GM23338 (cell line): ENCODE measurements around the gene FANCB. TPM values are rescaled to one million over a fixed set of nuclear protein-coding genes. Genes with fewer than 3 reads are reported as not detected.

Experiments used
- ATAC-seq: fragments of 200-7000 bp; cut with Tn5 transposase; 3 replicates; pipeline ENCODE4 v1.9.1; 2020
- DNase-seq: peaks from one replicate; pipeline ENCODE4 v3.0.0-alpha.2; 2015; ENCODE audit warnings: low spot score
- H2AFZ ChIP-seq: fragments of 200-600 bp; sonication (generic); 2 replicates; pipeline ENCODE4 v1.8.0; 2016; ENCODE audit warnings: antibody characterized with exemption, mild to moderate bottlenecking, moderate library complexity
- H3F3A ChIP-seq: fragments of 200-600 bp; sonication (generic); replicated peaks from 2 replicates; pipeline ENCODE4 v1.8.0; 2017; ENCODE audit warnings: antibody characterized with exemption, mixed run types, low read depth
- H3K27ac ChIP-seq: fragments of 200-600 bp; sonication (generic); 2 replicates; pipeline ENCODE4 v1.6.1; 2016; ENCODE audit warnings: low read depth
- H3K27me3 ChIP-seq: fragments of 200-600 bp; sonication (generic); 2 replicates; pipeline ENCODE4 v1.8.0; 2016; ENCODE audit warnings: mild to moderate bottlenecking, mixed run types, moderate library complexity; ENCODE audit not compliant: insufficient read depth
- H3K36me3 ChIP-seq: fragments of 200-600 bp; sonication (generic); 2 replicates; pipeline ENCODE4 v1.8.0; 2016; ENCODE audit warnings: mild to moderate bottlenecking; ENCODE audit not compliant: insufficient read depth
- H3K4me1 ChIP-seq: fragments of 200-600 bp; sonication (generic); 2 replicates; pipeline ENCODE4 v1.8.0; 2016; ENCODE audit warnings: mild to moderate bottlenecking, moderate library complexity; ENCODE audit not compliant: insufficient read depth
- H3K4me2 ChIP-seq: fragments of 200-600 bp; sonication (generic); 2 replicates; pipeline ENCODE4 v1.7.1; 2017; ENCODE audit warnings: mixed run types
- H3K4me3 ChIP-seq: fragments of 200-600 bp; sonication (generic); 2 replicates; pipeline ENCODE4 v1.6.1; 2016; ENCODE audit warnings: mixed run types
- H3K79me2 ChIP-seq: fragments of 200-600 bp; sonication (generic); replicated peaks from 2 replicates; pipeline ENCODE4 v1.8.0; 2017; ENCODE audit warnings: mild to moderate bottlenecking; ENCODE audit not compliant: insufficient read depth
- H3K9me2 ChIP-seq: fragments of 200-600 bp; sonication (generic); 2 replicates; pipeline ENCODE4 v1.8.0; 2017; ENCODE audit not compliant: insufficient read depth
- H4K20me1 ChIP-seq: fragments of 200-600 bp; sonication (generic); replicated peaks from 2 replicates; pipeline ENCODE4 v1.8.0; 2017; ENCODE audit warnings: mild to moderate bottlenecking; ENCODE audit not compliant: insufficient read depth
- H3K27ac Mint-ChIP-seq: 2 replicates; pipeline ENCODE4 v1.8.0; 2020; ENCODE audit warnings: inconsistent platforms, mild to moderate bottlenecking, moderate library complexity, mixed read lengths
- H3K27me3 Mint-ChIP-seq: 3 replicates; pipeline ENCODE4 v1.8.0; 2022; ENCODE audit warnings: low read depth, mild to moderate bottlenecking, moderate library complexity, mixed read lengths, inconsistent platforms; ENCODE audit not compliant: insufficient read depth, poor library complexity
- H3K36me3 Mint-ChIP-seq: 3 replicates; pipeline ENCODE4 v1.8.0; 2021; ENCODE audit warnings: low read depth, mild to moderate bottlenecking, inconsistent platforms, moderate library complexity, mixed read lengths
- H3K4me1 Mint-ChIP-seq: 3 replicates; pipeline ENCODE4 v1.8.0; 2020; ENCODE audit warnings: mild to moderate bottlenecking, inconsistent platforms, mixed read lengths
- H3K4me3 Mint-ChIP-seq: 3 replicates; pipeline ENCODE4 v1.8.0; 2021; ENCODE audit warnings: moderate library complexity, mild to moderate bottlenecking, inconsistent platforms, mixed read lengths
- H3K9me3 Mint-ChIP-seq: 3 replicates; pipeline ENCODE4 v1.8.0; 2020; ENCODE audit warnings: moderate library complexity, mild to moderate bottlenecking, inconsistent platforms, mixed read lengths
- CREB1 ChIP-seq: fragments of 250-450 bp; sonication (Bioruptor Pico); IDR thresholded peaks from 2 replicates; pipeline ENCODE4 v1.5.0; 2020; ENCODE audit warnings: low read depth, mild to moderate bottlenecking, moderate library complexity
- CTCF ChIP-seq, 2 experiments: fragments of 200-600 bp in 1 of 2; sonication (generic) in 1 of 2; conservative IDR thresholded peaks; 2 replicates each; pipeline versions ENCODE4 v1.5.1 to v1.6.1; 2016 to 2017; ENCODE audit warnings: antibody characterized with exemption in 2 of 2, low read depth in 2 of 2, mild to moderate bottlenecking in 2 of 2, moderate library complexity in 1 of 2
- ETS1 ChIP-seq: IDR thresholded peaks from 2 replicates; pipeline ENCODE4 v1.6.1; 2016; ENCODE audit warnings: antibody characterized with exemption
- JUNB ChIP-seq: IDR thresholded peaks from one replicate; pipeline ENCODE4 v1.6.1; 2016; ENCODE audit warnings: antibody characterized with exemption; ENCODE audit not compliant: unreplicated experiment
- NANOG ChIP-seq: IDR thresholded peaks from 2 replicates; pipeline ENCODE4 v1.6.1; 2016; ENCODE audit warnings: antibody characterized with exemption, borderline replicate concordance
- REST ChIP-seq: IDR thresholded peaks from one replicate; pipeline ENCODE4 v1.6.1; 2018; ENCODE audit warnings: antibody characterized with exemption; ENCODE audit not compliant: unreplicated experiment
- STAT1 ChIP-seq: IDR thresholded peaks from one replicate; pipeline ENCODE4 v1.6.1; 2016; ENCODE audit warnings: antibody characterized with exemption; ENCODE audit not compliant: unreplicated experiment
- ZNF114 ChIP-seq: fragments of 250-450 bp; sonication (Bioruptor Pico); IDR thresholded peaks from 2 replicates; pipeline ENCODE4 v1.5.0; 2020; ENCODE audit warnings: mild to moderate bottlenecking, moderate library complexity
- polyA plus RNA-seq: library from polyadenylated mRNA; unstranded; fragments of >200 nt; fragmentation: Nextera tagmentation; extraction: Ambion mirVana; gene quantifications from 2 replicates; pipeline ENCODE4 v1.2.1, GENCODE V29; 2016
- total RNA-seq: library from RNA; depleted of rRNA; stranded (reverse); fragments of >200 nt; shearing (Covaris generic); gene quantifications from 2 replicates; pipeline ENCODE4 v1.2.3, GENCODE V29; 2014

FANCB gene
- total and polyA plus RNA-seq, 2 experiments from 2014 or later, result 16.2 to 16.8 TPM

- Histone ChIP-seq H3K9me2 (no peaks in the 10 kb centered on the region), H4K20me1 (no peaks in the 10 kb centered on the region; the same call in 1 of the 2 replicates), H3K4me1 (no peaks in the 10 kb centered on the region), H3F3A (no peaks in the 10 kb centered on the region), H3K27me3 (no peaks in the 10 kb centered on the region), H2AFZ (no peak overlapping the region), H3K4me2 (no peak overlapping the region), H3K27ac (no peak overlapping the region), H3K79me2 (peaks cover 44% of the 10 kb centered on the region), H3K36me3 (no peaks in the 10 kb centered on the region), H3K4me3 (no peak overlapping the region)
- H3K27me3 Mint-ChIP-seq, result no peaks in the 10 kb centered on the region
- no peak overlapping the region for H3K27ac Mint-ChIP-seq
- DNase-seq (no peak), ATAC-seq (no peak)
- H3K4me1 Mint-ChIP-seq, result 0 out of 3 replicates have a peak, but pooled peaks cover 2% of the 10 kb centered on the region
- TF ChIP-seq STAT1 (no peak), JUNB (no peak), ETS1 (no peak), ZNF114 (CRISPR knock-in tag) (no peak), REST (no peak), CREB1 (CRISPR knock-in tag) (no peak)
- peaks cover 29% of the 10 kb centered on the region for H3K36me3 Mint-ChIP-seq
- H3K4me3 Mint-ChIP-seq, result no peak overlapping the region
- H3K9me3 Mint-ChIP-seq, result peaks cover 15% of the 10 kb centered on the region; the same call in 2 of the 3 replicates
These were observed 8.2 kb downstream of the FANCB start for GRCh38 chrX:14864631-14865030.

- H3K4me3 ChIP-seq, result no peak overlapping the region
- no peaks in the 10 kb centered on the region for H3K9me2 ChIP-seq
- Mint-ChIP-seq H3K36me3 (peaks cover 3% of the 10 kb centered on the region; the same call in 2 of the 3 replicates), H3K27ac (no peak overlapping the region), H3K27me3 (peaks cover 2% of the 10 kb centered on the region), H3K4me3 (no peak overlapping the region), H3K4me1 (peaks cover 3% of the 10 kb centered on the region; the same call in 1 of the 3 replicates), H3K9me3 (no peaks in the 10 kb centered on the region)
- no peaks in the 10 kb centered on the region for H3K79me2 ChIP-seq
- TF ChIP-seq NANOG (no peak), CTCF (conservative IDR thresholded peaks at IDR 0.05; ENCODE audit: low read depth in 2 of 2) (no peak), ETS1 (no peak), JUNB (no peak)
- ATAC-seq, result no peak
- H3K27ac ChIP-seq, result no peak overlapping the region
- DNase-seq, result no peak
- H3F3A ChIP-seq, result no peaks in the 10 kb centered on the region
- no peaks in the 10 kb centered on the region for H3K36me3 ChIP-seq
- H3K27me3 ChIP-seq, result no peaks in the 10 kb centered on the region
- H2AFZ ChIP-seq, result no peak overlapping the region
- no peaks in the 10 kb centered on the region for H3K4me1 ChIP-seq
- H3K4me2 ChIP-seq, result no peak overlapping the region
- no peaks in the 10 kb centered on the region for H4K20me1 ChIP-seq
These were observed 21.3 kb downstream of the FANCB start for GRCh38 chrX:14851526-14851925.
